K562 (cell line): ENCODE data around the gene RPP25. TPM values are rescaled to one million over a fixed set of nuclear protein-coding genes. Genes with fewer than 3 reads are reported as not detected.

ENCODE experiments used
- ADNP ChIP-seq: fragments of 200-800 bp; sonication (Bioruptor generic); IDR thresholded peaks from 2 replicates; pipeline ENCODE4 v1.6.1; 2016; ENCODE audit warnings: missing genetic modification characterization, missing compliant biosample characterization
- ATF6 ChIP-seq: sonication (generic); formaldehyde crosslinking; IDR thresholded peaks from 2 replicates; pipeline ENCODE4 v1.4.0; 2020; ENCODE audit warnings: mild to moderate bottlenecking, missing genetic modification reagents
- IRF9 ChIP-seq: fragments of 450-650 bp; IDR thresholded peaks from 2 replicates; pipeline ENCODE4 v1.6.1; 2016; ENCODE audit warnings: missing biosample characterization, missing genetic modification characterization
- LCOR ChIP-seq: sonication (generic); formaldehyde crosslinking; IDR thresholded peaks from 2 replicates; pipeline ENCODE4 v1.8.0; 2022; ENCODE audit warnings: mild to moderate bottlenecking, missing genetic modification reagents
- MEF2A ChIP-seq: IDR thresholded peaks from 2 replicates; pipeline ENCODE4 v1.6.1; 2011; ENCODE audit warnings: low read depth, mild to moderate bottlenecking, low read length, moderate library complexity; ENCODE audit not compliant: control insufficient read depth
- PATZ1 ChIP-seq: fragments of 250-450 bp; sonication (Bioruptor Pico); IDR thresholded peaks from 2 replicates; pipeline ENCODE4 v1.5.0; 2020; ENCODE audit warnings: mild to moderate bottlenecking, borderline replicate concordance
- PREB ChIP-seq: sonication (generic); formaldehyde crosslinking; IDR thresholded peaks from 2 replicates; pipeline ENCODE4 v1.8.1; 2023; ENCODE audit warnings: mild to moderate bottlenecking, missing genetic modification reagents
- REST ChIP-seq, 2 experiments: fragments of 450-650 bp; formaldehyde crosslinking in 1 of 2; IDR thresholded peaks; 2 replicates each; pipeline versions ENCODE4 v1.4.0 to v1.6.1; 2014 to 2020; ENCODE audit warnings: mild to moderate bottlenecking in 2 of 2, borderline replicate concordance in 1 of 2, low read depth in 1 of 2
- SMARCC2 ChIP-seq: fragments of 450-650 bp; IDR thresholded peaks from 2 replicates; pipeline ENCODE4 v1.6.1; 2017; ENCODE audit warnings: antibody characterized with exemption, moderate library complexity, mild to moderate bottlenecking, low read depth
- ZNF124 ChIP-seq: sonication (generic); formaldehyde crosslinking; IDR thresholded peaks from 2 replicates; pipeline ENCODE4 v1.8.1; 2022; ENCODE audit warnings: missing genetic modification reagents
- polyA plus RNA-seq, 8 experiments: library from polyadenylated mRNA; depleted of rRNA in 4 of 8; stranded (reverse) in 5 of 8; unstranded in 3 of 8; fragments of >200 nt; fragmentation: Nextera tagmentation in 2 of 8; fragmentation: Illumina TruSeq in 1 of 8; extraction: Ambion mirVana in 2 of 8; extraction: Trizol in 1 of 8; gene quantifications; 2 replicates each; pipeline versions ENCODE4 v1.2.1 to v1.2.3, GENCODE V29; 2011 to 2014; ENCODE audit warnings: inconsistent platforms in 1 of 8, missing spikeins in 1 of 8
- total RNA-seq, 7 experiments: library from RNA; depleted of rRNA in 6 of 7; stranded (reverse); fragments of >200 nt in 6 of 7; fragmentation: Illumina TruSeq in 2 of 7; extraction: Trizol in 2 of 7; gene quantifications; 2 replicates each; pipeline versions ENCODE4 v1.2.1 to v1.2.3, GENCODE V29; 2011 to 2021; ENCODE audit warnings: low replicate concordance in 1 of 7

Gene RPP25
- total and polyA plus RNA-seq, 9 of the 15 experiments (the other 6 are each of a cell fraction or from before 2014, with no cell fraction given), result 1.1 to 12.3 (median 5.6) TPM

- peak; percentile 70 for TF ChIP-seq REST (IDR thresholded peaks at IDR 0.05; ENCODE audit: borderline replicate concordance)
- peak; percentile 23; the same call in 1 of the 2 replicates for TF ChIP-seq REST (CRISPR knock-in tag; IDR thresholded peaks at IDR 0.05; ENCODE audit: low read depth)
- no peak for TF ChIP-seq ADNP (tag)
- peak; percentile 80 for TF ChIP-seq LCOR (CRISPR knock-in tag)
- TF ChIP-seq IRF9 (tag), result no peak
- TF ChIP-seq MEF2A, result no peak
- TF ChIP-seq ZNF124, result 0 out of 2 replicates have a peak, but pooled peaks have one; percentile 78
- peak; percentile 85; the same call in 1 of the 2 replicates for TF ChIP-seq PREB (CRISPR knock-in tag)
- no peak for TF ChIP-seq PATZ1 (CRISPR knock-in tag)
- no peak for TF ChIP-seq SMARCC2
- peak; percentile 92; the same call in 1 of the 2 replicates for TF ChIP-seq ATF6 (CRISPR knock-in tag)
Measured at GRCh38 chr15:74937590-74938371, 18.8 kb downstream of the RPP25 start, which contains the start of gene COX5A (continued).
